ENCODE measurements around the gene RBM45.

GRCh38 chr2:178152977-178153376, 40.7 kb downstream of the RBM45 start:
- TF ChIP-seq GATA2 (IDR thresholded peaks at IDR 0.05; ENCODE audit: low read depth, low read length) (no peak), GATA3 (IDR thresholded peaks at IDR 0.05; ENCODE audit: low read depth, low read length) (no peak)
